PFSK-1 (cell line): Measurements from ENCODE around the gene TUBGCP3.

Source experiments
- FOXP2 ChIP-seq: optimal IDR thresholded peaks from 2 replicates; pipeline ENCODE3; 2011; ENCODE audit warnings: borderline replicate concordance, control low read depth, inconsistent platforms; ENCODE audit not compliant: insufficient read depth; ENCODE audit errors: extremely low read length, extremely low read depth
- POLR2AphosphoS5 ChIP-seq: IDR thresholded peaks from 2 replicates; pipeline ENCODE4 v1.6.1; 2012; ENCODE audit warnings: low read depth, mild to moderate bottlenecking, control low read depth, low read length, moderate library complexity
- REST ChIP-seq, 2 experiments: IDR thresholded peaks; 2 replicates each; pipeline versions ENCODE4 v1.6.1 to v1.8.0; 2011 to 2012; ENCODE audit warnings: low read depth in 2 of 2, low read length in 2 of 2, control low read depth in 1 of 2, inconsistent platforms in 1 of 2, mild to moderate bottlenecking in 1 of 2, moderate library complexity in 1 of 2; ENCODE audit not compliant: insufficient read depth in 1 of 2
- SIN3A ChIP-seq: IDR thresholded peaks from 2 replicates; pipeline ENCODE4 v1.6.1; 2012; ENCODE audit warnings: mild to moderate bottlenecking, low read length, moderate library complexity, borderline replicate concordance; ENCODE audit not compliant: insufficient read depth
- TAF1 ChIP-seq: IDR thresholded peaks from 2 replicates; pipeline ENCODE4 v1.6.1; 2012; ENCODE audit warnings: low read length, control low read depth, borderline replicate concordance; ENCODE audit not compliant: insufficient read depth

Gene TUBGCP3

GRCh38 chr13:112467236-112467635 lies 120.7 kb downstream of the TUBGCP3 start:
- TF ChIP-seq FOXP2 (no peak), POLR2AphosphoS5 (no peak), SIN3A (no peak)

DNA sequence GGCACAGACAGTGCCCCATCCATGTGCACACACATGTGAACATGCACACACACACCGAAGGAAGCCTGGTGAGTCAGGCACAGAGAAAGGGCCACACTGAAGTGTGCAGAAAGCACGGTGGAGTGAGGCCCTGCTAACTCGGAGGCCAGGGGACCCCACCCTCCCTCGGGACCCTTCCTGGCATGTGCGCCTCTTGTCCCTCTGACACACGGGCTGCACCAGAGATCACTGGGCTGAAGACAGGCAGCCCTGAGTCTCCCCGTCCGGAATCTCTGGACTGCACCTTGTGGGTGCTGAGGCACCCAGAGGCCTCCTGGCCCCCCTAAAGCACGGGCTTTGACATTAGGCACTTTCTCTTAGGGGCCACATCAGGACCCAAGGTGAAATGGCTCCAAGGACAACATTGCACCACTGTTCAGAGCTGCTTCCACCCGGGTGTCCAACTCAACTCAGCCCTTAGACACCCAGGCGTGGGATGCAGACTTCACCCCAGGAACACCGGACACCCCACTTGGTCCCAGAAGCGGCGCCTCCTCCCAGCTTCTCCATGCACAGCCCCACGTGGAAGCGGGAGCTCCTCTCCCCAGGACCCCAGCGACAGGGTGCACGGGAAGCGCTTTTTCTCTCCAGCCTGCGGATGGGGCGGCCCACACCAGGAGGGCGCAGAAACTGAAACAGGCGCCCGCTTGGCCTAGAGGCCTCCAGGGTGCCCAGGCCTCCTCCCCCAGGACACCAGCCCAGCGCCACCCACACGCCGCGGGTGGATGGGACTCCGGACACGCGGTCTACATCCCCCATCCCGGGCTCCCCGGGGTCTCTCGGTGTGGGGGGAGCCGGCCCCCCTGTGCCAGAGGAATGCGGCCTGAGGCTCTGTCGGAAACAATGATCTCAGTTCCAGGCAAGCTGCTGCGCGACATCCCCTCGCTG lies 121.6 kb downstream of the TUBGCP3 start:
- TF ChIP-seq REST (IDR thresholded peaks at IDR 0.05; ENCODE audit: insufficient read depth in 1 of 2, low read depth in 2 of 2, low read length in 2 of 2) = no peak
- TF ChIP-seq SIN3A = no peak
- TF ChIP-seq POLR2AphosphoS5 = no peak
- TF ChIP-seq TAF1 = no peak
- no peak for TF ChIP-seq FOXP2

DNA sequence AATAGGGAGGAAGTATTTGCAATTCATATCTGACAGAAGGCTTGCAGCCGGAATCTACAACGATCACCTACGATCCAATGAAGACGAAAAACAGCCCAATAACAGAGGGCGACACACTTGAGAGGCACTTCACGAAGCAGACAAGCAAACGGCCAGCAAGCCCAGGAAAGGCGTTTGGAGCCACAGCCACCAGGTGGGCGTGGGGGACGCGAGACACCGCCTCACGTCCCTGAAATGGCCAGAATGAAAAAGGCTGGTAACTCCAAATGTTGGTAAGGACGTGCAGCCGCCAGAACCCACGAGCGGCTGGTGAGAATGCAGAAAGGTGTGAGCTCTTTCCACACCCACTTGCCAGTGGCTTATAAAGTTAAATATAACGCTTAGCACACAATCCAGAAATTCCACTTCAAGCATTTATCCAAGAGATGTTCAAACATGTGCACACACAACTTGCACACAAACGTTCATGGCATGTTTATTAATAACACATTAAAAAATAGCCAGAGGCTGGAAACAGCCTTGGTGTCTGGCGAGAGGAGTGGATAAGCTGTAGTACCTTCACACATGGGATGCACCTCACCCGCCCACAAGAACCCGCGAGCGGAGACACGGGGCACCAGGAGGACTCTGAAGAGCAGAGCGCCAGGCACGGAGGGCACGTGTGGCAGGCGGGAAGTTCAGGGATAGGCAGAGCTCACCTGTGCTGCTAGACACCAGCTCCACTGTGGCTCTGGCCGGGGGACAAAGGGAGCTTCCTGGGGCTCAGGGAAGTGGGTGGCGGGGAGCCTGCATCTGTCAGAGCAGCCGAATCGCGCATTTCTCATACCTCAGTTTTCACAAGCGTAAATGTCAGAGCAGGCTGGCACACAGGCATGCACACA lies 122.5 kb downstream of the TUBGCP3 start:
- TF ChIP-seq TAF1 (no peak), POLR2AphosphoS5 (no peak), FOXP2 (no peak), REST (IDR thresholded peaks at IDR 0.05; ENCODE audit: insufficient read depth in 1 of 2, low read depth in 2 of 2, low read length in 2 of 2) (no peak), SIN3A (no peak)

- no peak for TF ChIP-seq TAF1
- TF ChIP-seq REST (IDR thresholded peaks at IDR 0.05; ENCODE audit: insufficient read depth in 1 of 2, low read depth in 2 of 2, low read length in 2 of 2) = no peak
- no peak for TF ChIP-seq SIN3A
- TF ChIP-seq POLR2AphosphoS5 = no peak
Observed at GRCh38 chr13:112464720-112465119, 123.2 kb downstream of the TUBGCP3 start.

DNA sequence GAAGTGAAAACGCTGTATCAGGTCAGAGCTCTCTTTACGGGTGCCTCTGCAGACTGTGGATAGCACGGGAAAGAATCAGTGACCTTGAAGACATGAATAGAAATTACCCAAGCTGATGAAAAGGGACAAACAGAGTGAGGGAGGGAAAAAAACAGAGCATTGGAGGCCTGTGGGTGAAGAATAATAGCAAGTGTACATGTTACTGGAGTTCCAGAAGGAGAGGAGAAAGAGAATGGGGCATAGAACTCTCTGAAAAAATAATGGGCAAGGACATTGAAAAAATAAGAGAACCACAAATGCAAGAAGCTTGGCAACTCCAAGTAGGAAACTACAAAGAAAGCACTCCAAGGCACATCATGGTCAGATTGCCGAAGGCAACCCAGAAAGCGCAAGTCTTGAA lies 125.5 kb downstream of the TUBGCP3 start:
- TF ChIP-seq TAF1 (no peak), FOXP2 (no peak), SIN3A (no peak), REST (IDR thresholded peaks at IDR 0.05; ENCODE audit: insufficient read depth in 1 of 2, low read depth in 2 of 2, low read length in 2 of 2) (no peak), POLR2AphosphoS5 (no peak)
